HepG2 (cell line): ENCODE data around the gene ABCB6. TPM values are rescaled to one million over a fixed set of nuclear protein-coding genes. Genes with fewer than 3 reads are reported as not detected.

ENCODE experiments used
- ARNTL ChIP-seq: sonication (generic); formaldehyde crosslinking; IDR thresholded peaks from 2 replicates; pipeline ENCODE4 v1.4.0; 2020; ENCODE audit warnings: mild to moderate bottlenecking, missing genetic modification reagents
- GTF3A ChIP-seq: sonication (generic); formaldehyde crosslinking; conservative IDR thresholded peaks from 2 replicates; pipeline ENCODE4 v1.4.0; 2020; ENCODE audit warnings: mild to moderate bottlenecking, missing genetic modification reagents
- KAT2B ChIP-seq: fragments of 150-350 bp; IDR thresholded peaks from 2 replicates; pipeline ENCODE4 v1.6.1; 2014; ENCODE audit warnings: low read depth, low read length, borderline replicate concordance
- KLF6 ChIP-seq: IDR thresholded peaks from 2 replicates; pipeline ENCODE4 v1.8.0; 2016; ENCODE audit warnings: missing biosample characterization, missing genetic modification reagents
- NFRKB ChIP-seq: fragments of 450-650 bp; IDR thresholded peaks from 2 replicates; pipeline ENCODE4 v1.6.1; 2017
- PAWR ChIP-seq: sonication (generic); formaldehyde crosslinking; IDR thresholded peaks from 2 replicates; pipeline ENCODE4 v1.4.0; 2020; ENCODE audit warnings: missing genetic modification reagents, mild to moderate bottlenecking, borderline replicate concordance
- RARG ChIP-seq: sonication (generic); formaldehyde crosslinking; IDR thresholded peaks from 2 replicates; pipeline ENCODE4 v1.4.0; 2020; ENCODE audit warnings: low read depth, mild to moderate bottlenecking, missing genetic modification reagents
- RBAK ChIP-seq: sonication (generic); formaldehyde crosslinking; IDR thresholded peaks from 2 replicates; pipeline ENCODE4 v1.5.1; 2020; ENCODE audit warnings: mild to moderate bottlenecking, missing genetic modification reagents
- RCOR2 ChIP-seq: IDR thresholded peaks from 2 replicates; pipeline ENCODE4 v1.6.1; 2016; ENCODE audit warnings: missing biosample characterization, missing genetic modification reagents
- ZNF225 ChIP-seq: sonication (generic); formaldehyde crosslinking; IDR thresholded peaks from 2 replicates; pipeline ENCODE4 v1.4.0; 2020; ENCODE audit warnings: mild to moderate bottlenecking, missing genetic modification reagents
- ZNF256 ChIP-seq: sonication (generic); formaldehyde crosslinking; conservative IDR thresholded peaks from 2 replicates; pipeline ENCODE4 v1.4.0; 2020; ENCODE audit warnings: missing genetic modification reagents
- ZNF264 ChIP-seq: sonication (generic); formaldehyde crosslinking; IDR thresholded peaks from 2 replicates; pipeline ENCODE4 v1.4.0; 2020; ENCODE audit warnings: missing genetic modification reagents
- polyA plus RNA-seq, 8 experiments: library from polyadenylated mRNA; depleted of rRNA in 3 of 8; stranded (reverse) in 7 of 8; unstranded in 1 of 8; fragments of >200 nt; fragmentation: Illumina TruSeq in 4 of 8; extraction: Trizol in 4 of 8; gene quantifications; 2 replicates each; pipeline versions ENCODE4 v1.2.1 to v1.2.3, GENCODE V29; 2011 to 2016; ENCODE audit warnings: low read depth in 4 of 8, missing spikeins in 1 of 8, mixed read lengths in 1 of 8; ENCODE audit not compliant: insufficient read depth in 1 of 8
- total RNA-seq, 5 experiments: library from RNA; depleted of rRNA; stranded (reverse); fragments of >200 nt; fragmentation: Illumina TruSeq; extraction: Trizol; gene quantifications; 2 replicates each; pipeline ENCODE4 v1.2.3, GENCODE V29; 2016; ENCODE audit warnings: low read depth in 1 of 5
- TF ChIP-seq, protein P1 (sequence below): IDR thresholded peaks from 2 replicates; pipeline ENCODE4 v1.6.1; 2016; ENCODE audit warnings: missing compliant biosample characterization, missing genetic modification reagents, borderline replicate concordance
- TF ChIP-seq, protein P2 (sequence below): sonication (generic); formaldehyde crosslinking; IDR thresholded peaks from 2 replicates; pipeline ENCODE4 v1.5.1; 2020; ENCODE audit warnings: mild to moderate bottlenecking, missing genetic modification reagents, borderline replicate concordance
- TF ChIP-seq, protein P3 (sequence below): IDR thresholded peaks from 2 replicates; pipeline ENCODE4 v1.6.1; 2016; ENCODE audit warnings: control low read depth
- TF ChIP-seq, protein P4 (sequence below): sonication (generic); formaldehyde crosslinking; IDR thresholded peaks from 2 replicates; pipeline ENCODE4 v1.4.0; 2020; ENCODE audit warnings: missing genetic modification reagents, borderline replicate concordance
- TF ChIP-seq, protein P5 (sequence below): sonication (generic); formaldehyde crosslinking; IDR thresholded peaks from 2 replicates; pipeline ENCODE4 v1.8.0; 2022; ENCODE audit warnings: missing genetic modification reagents, low read depth, mild to moderate bottlenecking, borderline replicate concordance
- TF ChIP-seq, protein P6 (sequence below): sonication (generic); formaldehyde crosslinking; IDR thresholded peaks from 2 replicates; pipeline ENCODE4 v1.5.1; 2020; ENCODE audit warnings: missing genetic modification reagents, mild to moderate bottlenecking, borderline replicate concordance

The ABCB6 gene
- total and polyA plus RNA-seq, 2 of the 13 experiments (the other 11 are each of a cell fraction or from before 2014, with no cell fraction given): 91.1 to 137 TPM

DNA sequence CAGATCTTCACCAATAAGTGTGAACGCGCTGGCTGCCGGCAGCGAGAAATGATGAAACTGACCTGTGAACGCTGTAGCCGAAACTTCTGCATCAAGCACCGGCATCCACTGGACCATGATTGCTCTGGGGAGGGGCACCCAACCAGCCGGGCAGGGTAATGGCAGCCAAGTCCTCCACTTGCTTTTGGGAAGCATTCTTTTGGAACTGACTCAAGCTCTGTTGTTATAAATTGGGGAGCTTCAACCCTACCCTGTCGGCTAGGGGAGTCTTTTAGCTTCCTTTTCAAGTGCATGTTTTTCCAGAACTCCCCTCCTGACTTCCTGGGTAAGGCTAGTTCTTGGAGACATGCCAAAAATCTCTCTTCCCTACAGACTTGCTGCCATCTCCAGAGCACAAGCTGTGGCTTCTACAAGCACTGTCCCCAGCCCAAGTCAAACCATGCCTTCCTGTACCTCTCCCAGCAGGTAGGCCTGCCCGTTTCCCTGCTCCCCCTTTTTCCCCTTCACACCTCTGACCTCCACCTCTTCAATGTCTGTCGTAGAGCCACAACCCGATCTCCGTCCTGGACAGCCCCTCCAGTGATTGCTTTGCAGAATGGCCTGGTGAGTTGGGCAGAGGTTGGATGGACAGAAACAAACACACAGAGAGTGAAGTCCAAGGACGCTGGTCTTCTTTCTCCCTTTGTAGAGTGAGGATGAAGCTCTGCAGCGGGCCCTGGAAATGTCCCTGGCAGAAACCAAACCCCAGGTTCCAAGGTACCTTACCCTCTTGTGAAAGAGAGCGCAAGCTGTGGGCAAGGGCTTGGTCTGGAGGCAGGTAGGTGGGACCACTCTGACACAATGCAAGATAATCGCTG, 10.6 kb downstream of the ABCB6 start (continued):
- TF ChIP-seq NFRKB (no peak), KAT2B (no peak), ZNF264 (CRISPR knock-in tag) (peak; percentile 72), ZNF225 (CRISPR knock-in tag) (0 out of 2 replicates have a peak, but pooled peaks have one; percentile 38), ZNF256 (CRISPR knock-in tag) (no peak), RCOR2 (peak; percentile 57; the same call in 1 of the 2 replicates), ARNTL (peak; percentile 42; the same call in 1 of the 2 replicates), RBAK (no peak), KLF6 (CRISPR knock-in tag) (peak; percentile 86), RARG (CRISPR knock-in tag) (no peak), GTF3A (no peak), PAWR (no peak)
- TF ChIP-seq, protein P1, sequence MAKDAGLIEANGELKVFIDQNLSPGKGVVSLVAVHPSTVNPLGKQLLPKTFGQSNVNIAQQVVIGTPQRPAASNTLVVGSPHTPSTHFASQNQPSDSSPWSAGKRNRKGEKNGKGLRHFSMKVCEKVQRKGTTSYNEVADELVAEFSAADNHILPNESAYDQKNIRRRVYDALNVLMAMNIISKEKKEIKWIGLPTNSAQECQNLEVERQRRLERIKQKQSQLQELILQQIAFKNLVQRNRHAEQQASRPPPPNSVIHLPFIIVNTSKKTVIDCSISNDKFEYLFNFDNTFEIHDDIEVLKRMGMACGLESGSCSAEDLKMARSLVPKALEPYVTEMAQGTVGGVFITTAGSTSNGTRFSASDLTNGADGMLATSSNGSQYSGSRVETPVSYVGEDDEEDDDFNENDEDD: peak; percentile 54; the same call in 1 of the 2 replicates
- TF ChIP-seq, protein P2, sequence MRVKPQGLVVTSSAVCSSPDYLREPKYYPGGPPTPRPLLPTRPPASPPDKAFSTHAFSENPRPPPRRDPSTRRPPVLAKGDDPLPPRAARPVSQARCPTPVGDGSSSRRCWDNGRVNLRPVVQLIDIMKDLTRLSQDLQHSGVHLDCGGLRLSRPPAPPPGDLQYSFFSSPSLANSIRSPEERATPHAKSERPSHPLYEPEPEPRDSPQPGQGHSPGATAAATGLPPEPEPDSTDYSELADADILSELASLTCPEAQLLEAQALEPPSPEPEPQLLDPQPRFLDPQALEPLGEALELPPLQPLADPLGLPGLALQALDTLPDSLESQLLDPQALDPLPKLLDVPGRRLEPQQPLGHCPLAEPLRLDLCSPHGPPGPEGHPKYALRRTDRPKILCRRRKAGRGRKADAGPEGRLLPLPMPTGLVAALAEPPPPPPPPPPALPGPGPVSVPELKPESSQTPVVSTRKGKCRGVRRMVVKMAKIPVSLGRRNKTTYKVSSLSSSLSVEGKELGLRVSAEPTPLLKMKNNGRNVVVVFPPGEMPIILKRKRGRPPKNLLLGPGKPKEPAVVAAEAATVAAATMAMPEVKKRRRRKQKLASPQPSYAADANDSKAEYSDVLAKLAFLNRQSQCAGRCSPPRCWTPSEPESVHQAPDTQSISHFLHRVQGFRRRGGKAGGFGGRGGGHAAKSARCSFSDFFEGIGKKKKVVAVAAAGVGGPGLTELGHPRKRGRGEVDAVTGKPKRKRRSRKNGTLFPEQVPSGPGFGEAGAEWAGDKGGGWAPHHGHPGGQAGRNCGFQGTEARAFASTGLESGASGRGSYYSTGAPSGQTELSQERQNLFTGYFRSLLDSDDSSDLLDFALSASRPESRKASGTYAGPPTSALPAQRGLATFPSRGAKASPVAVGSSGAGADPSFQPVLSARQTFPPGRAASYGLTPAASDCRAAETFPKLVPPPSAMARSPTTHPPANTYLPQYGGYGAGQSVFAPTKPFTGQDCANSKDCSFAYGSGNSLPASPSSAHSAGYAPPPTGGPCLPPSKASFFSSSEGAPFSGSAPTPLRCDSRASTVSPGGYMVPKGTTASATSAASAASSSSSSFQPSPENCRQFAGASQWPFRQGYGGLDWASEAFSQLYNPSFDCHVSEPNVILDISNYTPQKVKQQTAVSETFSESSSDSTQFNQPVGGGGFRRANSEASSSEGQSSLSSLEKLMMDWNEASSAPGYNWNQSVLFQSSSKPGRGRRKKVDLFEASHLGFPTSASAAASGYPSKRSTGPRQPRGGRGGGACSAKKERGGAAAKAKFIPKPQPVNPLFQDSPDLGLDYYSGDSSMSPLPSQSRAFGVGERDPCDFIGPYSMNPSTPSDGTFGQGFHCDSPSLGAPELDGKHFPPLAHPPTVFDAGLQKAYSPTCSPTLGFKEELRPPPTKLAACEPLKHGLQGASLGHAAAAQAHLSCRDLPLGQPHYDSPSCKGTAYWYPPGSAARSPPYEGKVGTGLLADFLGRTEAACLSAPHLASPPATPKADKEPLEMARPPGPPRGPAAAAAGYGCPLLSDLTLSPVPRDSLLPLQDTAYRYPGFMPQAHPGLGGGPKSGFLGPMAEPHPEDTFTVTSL (CRISPR knock-in tag): peak; percentile 45; the same call in 1 of the 2 replicates
- TF ChIP-seq, protein P3, sequence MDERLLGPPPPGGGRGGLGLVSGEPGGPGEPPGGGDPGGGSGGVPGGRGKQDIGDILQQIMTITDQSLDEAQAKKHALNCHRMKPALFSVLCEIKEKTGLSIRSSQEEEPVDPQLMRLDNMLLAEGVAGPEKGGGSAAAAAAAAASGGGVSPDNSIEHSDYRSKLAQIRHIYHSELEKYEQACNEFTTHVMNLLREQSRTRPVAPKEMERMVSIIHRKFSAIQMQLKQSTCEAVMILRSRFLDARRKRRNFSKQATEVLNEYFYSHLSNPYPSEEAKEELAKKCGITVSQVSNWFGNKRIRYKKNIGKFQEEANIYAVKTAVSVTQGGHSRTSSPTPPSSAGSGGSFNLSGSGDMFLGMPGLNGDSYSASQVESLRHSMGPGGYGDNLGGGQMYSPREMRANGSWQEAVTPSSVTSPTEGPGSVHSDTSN (CRISPR knock-in tag): peak; percentile 32; the same call in 1 of the 2 replicates
- TF ChIP-seq, protein P4, sequence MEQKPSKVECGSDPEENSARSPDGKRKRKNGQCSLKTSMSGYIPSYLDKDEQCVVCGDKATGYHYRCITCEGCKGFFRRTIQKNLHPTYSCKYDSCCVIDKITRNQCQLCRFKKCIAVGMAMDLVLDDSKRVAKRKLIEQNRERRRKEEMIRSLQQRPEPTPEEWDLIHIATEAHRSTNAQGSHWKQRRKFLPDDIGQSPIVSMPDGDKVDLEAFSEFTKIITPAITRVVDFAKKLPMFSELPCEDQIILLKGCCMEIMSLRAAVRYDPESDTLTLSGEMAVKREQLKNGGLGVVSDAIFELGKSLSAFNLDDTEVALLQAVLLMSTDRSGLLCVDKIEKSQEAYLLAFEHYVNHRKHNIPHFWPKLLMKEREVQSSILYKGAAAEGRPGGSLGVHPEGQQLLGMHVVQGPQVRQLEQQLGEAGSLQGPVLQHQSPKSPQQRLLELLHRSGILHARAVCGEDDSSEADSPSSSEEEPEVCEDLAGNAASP (CRISPR knock-in tag): peak; percentile 86; the same call in 1 of the 2 replicates
- TF ChIP-seq, protein P5, sequence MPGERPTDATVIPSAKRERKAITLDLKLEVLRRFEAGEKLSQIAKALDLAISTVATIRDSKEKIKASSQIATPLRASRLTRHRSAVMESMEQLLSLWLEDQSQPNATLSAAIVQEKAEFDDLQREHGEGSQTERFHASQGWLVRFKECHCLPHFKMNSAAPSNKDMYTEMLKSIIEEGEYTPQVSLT: no peak
- TF ChIP-seq, protein P6, sequence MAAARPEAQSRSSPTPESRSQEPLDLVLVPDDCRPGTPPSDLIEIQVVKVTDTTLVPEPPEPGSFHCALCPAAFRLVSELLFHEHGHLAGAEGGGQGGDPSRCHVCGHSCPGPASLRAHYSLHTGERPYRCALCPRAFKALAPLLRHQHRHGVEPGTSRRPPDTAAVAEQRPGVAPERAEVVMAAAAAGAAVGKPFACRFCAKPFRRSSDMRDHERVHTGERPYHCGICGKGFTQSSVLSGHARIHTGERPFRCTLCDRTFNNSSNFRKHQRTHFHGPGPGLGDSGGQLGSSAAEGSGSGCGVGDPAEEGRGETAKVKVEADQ (CRISPR knock-in tag): peak; percentile 65; the same call in 1 of the 2 replicates
